ENCODE measurements around the gene DMRTC2.

- no peak for TF ChIP-seq CTCF (conservative IDR thresholded peaks at IDR 0.05 in 1 of 2, IDR thresholded peaks at IDR 0.05 in 1 of 2; ENCODE audit: extremely low read depth in 1 of 2, insufficient read depth in 1 of 2, low read depth in 1 of 2, low read length in 2 of 2)
- TF ChIP-seq EZH2 (IDR thresholded peaks at IDR 0.05; ENCODE audit: borderline replicate concordance, low read length): no peak
These were observed 14.4 kb downstream of the DMRTC2 start for GRCh38 chr19:41859213-41859617.

All from mammary epithelial cell (primary cell).